IMR-90 (cell line): ENCODE data around the gene PCMTD2. TPM values are rescaled to one million over a fixed set of nuclear protein-coding genes. Genes with fewer than 3 reads are reported as not detected.

Experiments
- ATAC-seq: fragments of 200-7000 bp; cut with Tn5 transposase; 2 replicates; pipeline ENCODE4 v1.9.1; 2020; ENCODE audit warnings: low read depth, mild to moderate bottlenecking, moderate library complexity
- BruUV-seq: library from RNA; stranded (reverse); fragments of 400-500 nt; replicated peaks from 2 replicates; lab custom pipeline; 2021; lab: Mats Ljungman, UMichigan
- CTCF ChIA-PET: fragments of 300-600 bp; formaldehyde crosslinking; extraction: SDS; loops from one replicate; lab custom pipeline; 2021; ENCODE audit warnings: antibody characterized with exemption; lab: Yijun Ruan, JAX
- POLR2A ChIA-PET: fragments of 300-600 bp; sonication (Branson Sonifier 250); formaldehyde crosslinking; loops from one replicate; lab custom pipeline; 2022; ENCODE audit warnings: antibody characterized with exemption; ENCODE audit not compliant: unreplicated experiment; lab: Charles Lee
- DNase-seq: peaks from one replicate; pipeline ENCODE4 v3.0.0; 2013
- H2AFZ ChIP-seq: replicated peaks from 2 replicates; pipeline ENCODE3; 2013; ENCODE audit warnings: low read length, mild to moderate bottlenecking; ENCODE audit not compliant: poor library complexity
- H2AK5ac ChIP-seq: 2 replicates; pipeline ENCODE4 v1.6.1; 2013; ENCODE audit warnings: low read depth, low read length, inconsistent platforms
- H2AK9ac ChIP-seq: replicated peaks from 2 replicates; pipeline ENCODE3; 2013; ENCODE audit warnings: mild to moderate bottlenecking, low read depth, low read length, moderate library complexity; ENCODE audit not compliant: poor library complexity
- H2BK120ac ChIP-seq: 2 replicates; pipeline ENCODE4 v1.6.1; 2013; ENCODE audit warnings: low read depth, low read length, inconsistent platforms
- H2BK15ac ChIP-seq: 3 replicates; pipeline ENCODE4 v1.6.1; 2013; ENCODE audit warnings: low read depth, low read length, inconsistent platforms
- H2BK20ac ChIP-seq: 2 replicates; pipeline ENCODE4 v1.6.1; 2013; ENCODE audit warnings: low read depth, mild to moderate bottlenecking, inconsistent platforms, low read length, moderate library complexity
- H2BK5ac ChIP-seq: 2 replicates; pipeline ENCODE4 v1.6.1; 2013; ENCODE audit warnings: mild to moderate bottlenecking, low read depth, low read length, inconsistent platforms; ENCODE audit not compliant: poor library complexity, severe bottlenecking
- H3K14ac ChIP-seq: replicated peaks from 2 replicates; pipeline ENCODE4 v1.6.1; 2013; ENCODE audit warnings: low read depth, low read length, inconsistent platforms
- H3K18ac ChIP-seq: 2 replicates; pipeline ENCODE4 v1.6.1; 2013; ENCODE audit warnings: low read depth, low read length, control low read depth
- H3K23ac ChIP-seq: 2 replicates; pipeline ENCODE4 v1.6.1; 2013; ENCODE audit warnings: low read depth, low read length, inconsistent platforms
- H3K27ac ChIP-seq: 2 replicates; pipeline ENCODE4 v1.5.1; 2013; ENCODE audit warnings: mild to moderate bottlenecking, control low read depth, low read length; ENCODE audit not compliant: insufficient read depth
- H3K27me3 ChIP-seq: 2 replicates; pipeline ENCODE4 v1.6.1; 2013; ENCODE audit warnings: low read length; ENCODE audit not compliant: control insufficient read depth, insufficient read depth
- H3K36me3 ChIP-seq: 2 replicates; pipeline ENCODE4 v1.6.1; 2013; ENCODE audit warnings: low read length, mixed read lengths; ENCODE audit not compliant: control insufficient read depth, insufficient read depth
- H3K4ac ChIP-seq: 2 replicates; pipeline ENCODE4 v1.6.1; 2013; ENCODE audit warnings: low read depth, low read length, inconsistent platforms
- H3K4me1 ChIP-seq: 2 replicates; pipeline ENCODE4 v1.6.1; 2013; ENCODE audit warnings: low read length, mixed read lengths; ENCODE audit not compliant: control insufficient read depth, insufficient read depth
- H3K4me2 ChIP-seq: 2 replicates; pipeline ENCODE4 v1.6.1; 2013; ENCODE audit warnings: low read depth, mild to moderate bottlenecking, control low read depth, low read length, moderate library complexity
- H3K4me3 ChIP-seq: 2 replicates; pipeline ENCODE4 v1.5.1; 2013; ENCODE audit warnings: low read depth, mild to moderate bottlenecking, control low read depth, low read length, moderate library complexity; ENCODE audit not compliant: insufficient read depth
- H3K56ac ChIP-seq: 2 replicates; pipeline ENCODE4 v1.6.1; 2013; ENCODE audit warnings: low read length, inconsistent platforms; ENCODE audit not compliant: insufficient read depth; ENCODE audit errors: extremely low read depth
- H3K79me1 ChIP-seq, 2 experiments: 2 replicates each; pipeline ENCODE4 v1.6.1; 2013; ENCODE audit warnings: low read length in 2 of 2, inconsistent platforms in 1 of 2, low read depth in 1 of 2
- H3K9ac ChIP-seq: 2 replicates; pipeline ENCODE4 v1.6.1; 2013; ENCODE audit warnings: low read depth, low read length, control low read depth
- H3K9me1 ChIP-seq: 2 replicates; pipeline ENCODE4 v1.6.1; 2013; ENCODE audit warnings: low read length, inconsistent platforms; ENCODE audit not compliant: insufficient read depth
- H3K9me3 ChIP-seq: 2 replicates; pipeline ENCODE4 v1.6.1; 2013; ENCODE audit warnings: low read length; ENCODE audit not compliant: control insufficient read depth, insufficient read depth
- H4K20me1 ChIP-seq: 2 replicates; pipeline ENCODE4 v1.6.1; 2013; ENCODE audit warnings: low read length, inconsistent platforms; ENCODE audit not compliant: insufficient read depth
- H4K5ac ChIP-seq: 2 replicates; pipeline ENCODE4 v1.6.1; 2013; ENCODE audit warnings: mild to moderate bottlenecking, low read depth, low read length, control low read depth
- H4K8ac ChIP-seq, 2 experiments: 2 replicates each; pipeline ENCODE4 v1.6.1; 2013; ENCODE audit warnings: low read depth in 2 of 2, low read length in 2 of 2, control low read depth in 1 of 2, inconsistent platforms in 1 of 2
- H4K91ac ChIP-seq: 2 replicates; pipeline ENCODE4 v1.6.1; 2013; ENCODE audit warnings: low read depth, low read length, inconsistent platforms; ENCODE audit not compliant: insufficient read depth
- RFX5 ChIP-seq: IDR thresholded peaks from 2 replicates; pipeline ENCODE4 v1.8.0; 2012; ENCODE audit warnings: low read depth, mild to moderate bottlenecking, low read length, moderate library complexity
- WGBS, 2 experiments: methylation state at CpG; one replicate each; pipeline versions ENCODE4 v1.1.5 to v1.1.7; 2013; ENCODE audit warnings: missing lambda C conversion rate in 2 of 2; ENCODE audit not compliant: insufficient read length in 1 of 2; ENCODE audit errors: extremely low coverage in 2 of 2; 5-methylcytosine and 5-hydroxymethylcytosine counted together
- dilution Hi-C: fragments of 300-500 bp; cut with HindIII; formaldehyde crosslinking; loops from one replicate; pipeline ENCODE4 v1.14.3; 2018; ENCODE audit warnings: low sequenced_read_pairs; ENCODE audit not compliant: unreplicated experiment
- in situ Hi-C: fragments of 300-500 bp; cut with MboI; formaldehyde crosslinking; loops from 3 replicates; pipeline ENCODE4 v1.14.3; 2019; ENCODE audit warnings: low sequenced_read_pairs, inconsistent platforms, mixed read lengths
- intact Hi-C: fragments of 100-400 bp; cut with micrococcal nuclease; formaldehyde crosslinking; loops from 2 replicates; pipeline ENCODE4 v1.10.0; 2022
- polyA plus RNA-seq, 3 experiments: library from polyadenylated mRNA; depleted of rRNA; stranded (reverse); fragments of >200 nt; gene quantifications; 2 replicates each; pipeline ENCODE4 v1.2.3, GENCODE V29; 2012; ENCODE audit warnings: low replicate concordance in 1 of 3
- total RNA-seq: library from RNA; depleted of rRNA; stranded (reverse); fragments of >200 nt; gene quantifications from 2 replicates; pipeline ENCODE4 v1.2.3, GENCODE V29; 2012

Gene PCMTD2
- total and polyA plus RNA-seq, 2 of the 4 experiments (the other 2 are of a cell fraction): 23.6 to 28.3 TPM

DNA sequence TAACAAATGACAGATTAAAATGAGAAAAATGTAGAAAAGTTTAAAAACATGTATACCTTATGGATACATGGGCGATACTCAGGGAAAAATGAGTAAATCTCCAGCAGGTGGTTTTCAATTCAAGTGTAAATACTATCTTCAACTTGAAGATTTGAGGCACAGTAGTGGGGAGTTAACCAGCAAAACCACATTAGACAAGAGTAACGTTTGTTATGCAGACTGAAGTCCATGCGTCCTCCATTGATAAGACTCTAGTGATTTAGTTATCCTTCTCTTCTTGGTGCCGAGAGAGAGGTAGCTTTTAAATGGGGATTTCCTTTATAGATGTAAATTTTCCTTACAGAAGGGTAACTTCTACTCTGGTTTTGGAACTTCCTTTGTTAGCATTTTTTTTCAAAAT lies 28.1 kb downstream of the PCMTD2 start:
- CTCF ChIA-PET: no interaction called here
- Histone ChIP-seq H3K14ac (no peak overlapping the region), H3K9me1 (no peaks in the 10 kb centered on the region), H2BK5ac (no peak overlapping the region), H4K20me1 (no peaks in the 10 kb centered on the region), H3K4me2 (no peak overlapping the region), H3K36me3 (no peaks in the 10 kb centered on the region), H3K9me3 (no peaks in the 10 kb centered on the region), H3K79me1 (no peaks in the 10 kb centered on the region), H3K56ac (no peak overlapping the region), H4K8ac (no peak overlapping the region), H2AK9ac (no peak overlapping the region), H2AK5ac (no peak overlapping the region), H3K23ac (no peak overlapping the region), H3K4ac (no peak overlapping the region), H3K9ac (no peak overlapping the region), H2BK120ac (no peak overlapping the region), H4K5ac (no peak overlapping the region), H2BK20ac (no peak overlapping the region), H3K27me3 (peaks cover 3% of the 10 kb centered on the region; the same call in 1 of the 2 replicates), H3K4me3 (no peak overlapping the region), H3K4me1 (no peaks in the 10 kb centered on the region), H3K27ac (no peak overlapping the region), H3K18ac (no peak overlapping the region), H2AFZ (no peak overlapping the region), H4K91ac (no peak overlapping the region), H2BK15ac (no peak overlapping the region)
- ATAC-seq (no peak), DNase-seq (no peak)
- POLR2A ChIA-PET: no interaction called here
- BruUV-seq: no TSS peak
- WGBS, 2 experiments: no CpG with 5 or more reads among the region's 4 CpGs
- dilution Hi-C loops: no loop called here
- in situ Hi-C loops: no loop called here
- no peak for TF ChIP-seq RFX5
- intact Hi-C loops: no loop called here
